K562 (cell line): ENCODE data around the gene PNP. TPM values are rescaled to one million over a fixed set of nuclear protein-coding genes. Genes with fewer than 3 reads are reported as not detected.
A peak's percentile ranks its signal among the peaks of the same experiment; 100 is the strongest.

Experiments
- FOXA3 ChIP-seq, 2 experiments: fragments of 450-650 bp in 1 of 2; sonication (generic) in 1 of 2; formaldehyde crosslinking; IDR thresholded peaks in 1 of 2; conservative IDR thresholded peaks in 1 of 2; 2 replicates each; pipeline versions ENCODE4 v1.4.0 to v1.8.0; 2020 to 2022; ENCODE audit warnings: mild to moderate bottlenecking in 2 of 2, missing genetic modification reagents in 1 of 2
- HNRNPLL ChIP-seq: fragments of 200-400 bp; formaldehyde crosslinking; IDR thresholded peaks from 2 replicates; pipeline ENCODE4 v1.6.1; 2017; ENCODE audit warnings: low read length, low read depth, mild to moderate bottlenecking; ENCODE audit not compliant: poor library complexity, severe bottlenecking
- MEF2D ChIP-seq: conservative IDR thresholded peaks from 2 replicates; pipeline ENCODE4 v1.6.1; 2016; ENCODE audit warnings: low read depth, missing genetic modification characterization, missing compliant biosample characterization
- NRF1 ChIP-seq, 2 experiments: fragments of 450-650 bp; IDR thresholded peaks in 1 of 2; conservative IDR thresholded peaks in 1 of 2; 2 replicates each; pipeline ENCODE4 v1.6.1; 2014; ENCODE audit warnings: mild to moderate bottlenecking in 2 of 2
- POLR2AphosphoS5 ChIP-seq: IDR thresholded peaks from 2 replicates; pipeline ENCODE4 v1.6.1; 2011; ENCODE audit warnings: mild to moderate bottlenecking, low read depth, low read length, moderate library complexity; ENCODE audit not compliant: control insufficient read depth, insufficient read depth
- RAD51 ChIP-seq: fragments of 450-650 bp; IDR thresholded peaks from 2 replicates; pipeline ENCODE4 v1.7.1; 2016; ENCODE audit warnings: low read depth, mild to moderate bottlenecking, borderline replicate concordance
- SIN3A ChIP-seq, 2 experiments: fragments of 150-350 bp in 1 of 2; IDR thresholded peaks; 2 replicates each; pipeline ENCODE4 v1.6.1; 2011 to 2016; ENCODE audit warnings: borderline replicate concordance in 2 of 2, low read depth in 2 of 2, low read length in 2 of 2, mild to moderate bottlenecking in 2 of 2, moderate library complexity in 2 of 2; ENCODE audit not compliant: control insufficient read depth in 1 of 2
- TGIF2 ChIP-seq: sonication (generic); formaldehyde crosslinking; IDR thresholded peaks from 2 replicates; pipeline ENCODE4 v1.8.1; 2022; ENCODE audit warnings: mild to moderate bottlenecking, missing genetic modification reagents, moderate library complexity
- TRIM24 ChIP-seq, 2 experiments: fragments of 450-650 bp; IDR thresholded peaks; 2 replicates each; pipeline ENCODE4 v1.6.1; 2016
- WHSC1 ChIP-seq: IDR thresholded peaks from one replicate; pipeline ENCODE4 v1.6.1; 2012; ENCODE audit warnings: low read length, control low read depth, inconsistent platforms
- ZNF263 ChIP-seq: sonication (generic); formaldehyde crosslinking; IDR thresholded peaks from 2 replicates; pipeline ENCODE4 v1.8.0; 2022; ENCODE audit warnings: mild to moderate bottlenecking, missing genetic modification reagents, borderline replicate concordance
- ZNF316 ChIP-seq: fragments of 450-650 bp; IDR thresholded peaks from 2 replicates; pipeline ENCODE4 v1.6.1; 2016
- ZNF589 ChIP-seq: fragments of 200-800 bp; sonication (Bioruptor generic); IDR thresholded peaks from 2 replicates; pipeline ENCODE4 v1.6.1; 2016; ENCODE audit warnings: low read depth, missing genetic modification characterization, missing compliant biosample characterization
- polyA plus RNA-seq, 8 experiments: library from polyadenylated mRNA; depleted of rRNA in 4 of 8; stranded (reverse) in 5 of 8; unstranded in 3 of 8; fragments of >200 nt; fragmentation: Nextera tagmentation in 2 of 8; fragmentation: Illumina TruSeq in 1 of 8; extraction: Ambion mirVana in 2 of 8; extraction: Trizol in 1 of 8; gene quantifications; 2 replicates each; pipeline versions ENCODE4 v1.2.1 to v1.2.3, GENCODE V29; 2011 to 2014; ENCODE audit warnings: inconsistent platforms in 1 of 8, missing spikeins in 1 of 8
- total RNA-seq, 7 experiments: library from RNA; depleted of rRNA in 6 of 7; stranded (reverse); fragments of >200 nt in 6 of 7; fragmentation: Illumina TruSeq in 2 of 7; extraction: Trizol in 2 of 7; gene quantifications; 2 replicates each; pipeline versions ENCODE4 v1.2.1 to v1.2.3, GENCODE V29; 2011 to 2021; ENCODE audit warnings: low replicate concordance in 1 of 7
- TF ChIP-seq, protein P1 (sequence below), 2 experiments: fragments of 250-450 bp in 1 of 2; fragments of 450-650 bp in 1 of 2; sonication (Bioruptor Pico) in 1 of 2; IDR thresholded peaks; 2 replicates each; pipeline versions ENCODE4 v1.6.1 to v1.8.0; 2016 to 2021; ENCODE audit warnings: mild to moderate bottlenecking in 2 of 2, moderate library complexity in 2 of 2, missing compliant biosample characterization in 1 of 2, missing genetic modification characterization in 1 of 2
- TF ChIP-seq, protein P2 (sequence below): sonication (generic); formaldehyde crosslinking; IDR thresholded peaks from 2 replicates; pipeline ENCODE4 v1.8.1; 2023; ENCODE audit warnings: mild to moderate bottlenecking, missing genetic modification reagents
- TF ChIP-seq, protein P3 (sequence below): fragments of 450-650 bp; formaldehyde crosslinking; IDR thresholded peaks from 2 replicates; pipeline ENCODE4 v1.4.0; 2020; ENCODE audit warnings: mild to moderate bottlenecking, mixed read lengths

Gene PNP
- total and polyA plus RNA-seq, 9 of the 15 experiments (the other 6 are each of a cell fraction or from before 2014, with no cell fraction given): 92.5 to 288 (median 137) TPM

DNA sequence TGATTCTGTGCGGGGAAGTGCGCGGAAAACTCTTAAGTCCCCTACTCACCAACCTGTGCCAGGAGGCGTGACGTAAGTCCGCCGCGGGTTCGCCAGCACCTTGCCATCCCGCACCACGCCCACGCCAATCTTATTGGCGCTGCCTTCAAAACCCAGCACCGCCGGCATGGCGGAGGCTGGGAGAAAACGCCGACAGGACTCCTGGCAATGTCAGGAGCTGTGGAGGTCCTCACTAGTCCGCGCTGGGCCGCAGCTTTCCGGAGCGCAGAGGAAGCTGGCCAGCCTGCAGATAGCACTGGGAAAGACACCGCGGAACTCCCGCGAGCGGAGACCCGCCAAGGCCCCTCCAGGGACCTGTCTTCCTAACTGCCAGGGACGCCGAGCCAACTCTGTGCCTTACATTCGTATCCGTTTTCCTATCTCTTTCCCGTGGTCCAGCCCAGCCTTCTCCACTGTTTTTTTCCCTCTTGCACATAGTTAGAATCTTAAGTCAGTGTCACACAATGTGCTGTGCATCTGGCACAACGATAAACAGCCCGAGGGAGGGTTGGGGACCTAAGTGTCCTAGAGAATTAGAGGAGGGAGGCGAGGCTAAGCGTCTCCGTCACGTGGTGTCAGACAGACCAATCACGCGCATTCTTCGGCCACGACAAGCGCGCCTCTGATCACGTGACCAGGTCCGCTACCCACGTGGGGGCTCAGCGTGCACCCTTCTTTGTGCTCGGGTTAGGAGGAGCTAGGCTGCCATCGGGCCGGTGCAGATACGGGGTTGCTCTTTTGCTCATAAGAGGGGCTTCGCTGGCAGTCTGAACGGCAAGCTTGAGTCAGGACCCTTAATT, 14.5 kb upstream of the PNP start, which contains the start of the genes APEX1 and OSGEP (continued):
- TF ChIP-seq, protein P1, sequence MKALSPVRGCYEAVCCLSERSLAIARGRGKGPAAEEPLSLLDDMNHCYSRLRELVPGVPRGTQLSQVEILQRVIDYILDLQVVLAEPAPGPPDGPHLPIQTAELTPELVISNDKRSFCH (CRISPR knock-in tag; IDR thresholded peaks at IDR 0.05): no peak
- TF ChIP-seq, protein P1 (tag; IDR thresholded peaks at IDR 0.05): peak; percentile 83
- TF ChIP-seq ZNF263 (CRISPR knock-in tag) (peak; percentile 34; the same call in 1 of the 2 replicates), POLR2AphosphoS5 (peak; percentile 52), SIN3A (IDR thresholded peaks at IDR 0.05; ENCODE audit: borderline replicate concordance in 2 of 2, control insufficient read depth in 1 of 2, low read depth in 2 of 2, low read length in 2 of 2) (peak; percentile 65 to 91; a peak in 3 of 4 replicates), MEF2D (tag) (0 out of 2 replicates have a peak, but pooled peaks have one; percentile 50), ZNF316 (no peak), RAD51 (peak; percentile 100), WHSC1 (no peak), HNRNPLL (peak; percentile 56), TGIF2 (CRISPR knock-in tag) (no peak), NRF1 (conservative IDR thresholded peaks at IDR 0.05 in 1 of 2, IDR thresholded peaks at IDR 0.05 in 1 of 2) (peak in 1 of 2 experiments; percentile 51; a peak in 3 of 4 replicates), TRIM24 (IDR thresholded peaks at IDR 0.05) (peak in 1 of 2 experiments; percentile 57; a peak in 1 of 4 replicates), ZNF589 (0 out of 2 replicates have a peak, but pooled peaks have one; percentile 73), FOXA3 (CRISPR knock-in tag; conservative IDR thresholded peaks at IDR 0.05 in 1 of 2, IDR thresholded peaks at IDR 0.05 in 1 of 2) (no peak)
- TF ChIP-seq, protein P2, sequence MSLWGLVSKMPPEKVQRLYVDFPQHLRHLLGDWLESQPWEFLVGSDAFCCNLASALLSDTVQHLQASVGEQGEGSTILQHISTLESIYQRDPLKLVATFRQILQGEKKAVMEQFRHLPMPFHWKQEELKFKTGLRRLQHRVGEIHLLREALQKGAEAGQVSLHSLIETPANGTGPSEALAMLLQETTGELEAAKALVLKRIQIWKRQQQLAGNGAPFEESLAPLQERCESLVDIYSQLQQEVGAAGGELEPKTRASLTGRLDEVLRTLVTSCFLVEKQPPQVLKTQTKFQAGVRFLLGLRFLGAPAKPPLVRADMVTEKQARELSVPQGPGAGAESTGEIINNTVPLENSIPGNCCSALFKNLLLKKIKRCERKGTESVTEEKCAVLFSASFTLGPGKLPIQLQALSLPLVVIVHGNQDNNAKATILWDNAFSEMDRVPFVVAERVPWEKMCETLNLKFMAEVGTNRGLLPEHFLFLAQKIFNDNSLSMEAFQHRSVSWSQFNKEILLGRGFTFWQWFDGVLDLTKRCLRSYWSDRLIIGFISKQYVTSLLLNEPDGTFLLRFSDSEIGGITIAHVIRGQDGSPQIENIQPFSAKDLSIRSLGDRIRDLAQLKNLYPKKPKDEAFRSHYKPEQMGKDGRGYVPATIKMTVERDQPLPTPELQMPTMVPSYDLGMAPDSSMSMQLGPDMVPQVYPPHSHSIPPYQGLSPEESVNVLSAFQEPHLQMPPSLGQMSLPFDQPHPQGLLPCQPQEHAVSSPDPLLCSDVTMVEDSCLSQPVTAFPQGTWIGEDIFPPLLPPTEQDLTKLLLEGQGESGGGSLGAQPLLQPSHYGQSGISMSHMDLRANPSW (CRISPR knock-in tag): no peak
- TF ChIP-seq, protein P3, sequence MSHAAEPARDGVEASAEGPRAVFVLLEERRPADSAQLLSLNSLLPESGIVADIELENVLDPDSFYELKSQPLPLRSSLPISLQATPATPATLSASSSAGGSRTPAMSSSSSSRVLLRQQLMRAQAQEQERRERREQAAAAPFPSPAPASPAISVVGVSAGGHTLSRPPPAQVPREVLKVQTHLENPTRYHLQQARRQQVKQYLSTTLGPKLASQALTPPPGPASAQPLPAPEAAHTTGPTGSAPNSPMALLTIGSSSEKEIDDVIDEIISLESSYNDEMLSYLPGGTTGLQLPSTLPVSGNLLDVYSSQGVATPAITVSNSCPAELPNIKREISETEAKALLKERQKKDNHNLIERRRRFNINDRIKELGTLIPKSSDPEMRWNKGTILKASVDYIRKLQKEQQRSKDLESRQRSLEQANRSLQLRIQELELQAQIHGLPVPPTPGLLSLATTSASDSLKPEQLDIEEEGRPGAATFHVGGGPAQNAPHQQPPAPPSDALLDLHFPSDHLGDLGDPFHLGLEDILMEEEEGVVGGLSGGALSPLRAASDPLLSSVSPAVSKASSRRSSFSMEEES (CRISPR knock-in tag): peak; percentile 100
